Measurements from ENCODE around the gene SCFD2. TPM values are rescaled to one million over a fixed set of nuclear protein-coding genes. Genes with fewer than 3 reads are reported as not detected.

Gene SCFD2
- polyA plus RNA-seq, 1 donor from 2014 or later, result 5.0 TPM

- H4K20me1 ChIP-seq (ENCODE audit: insufficient read depth), result no peaks in the 10 kb centered on the region
- H3K27me3 ChIP-seq (ENCODE audit: insufficient read depth, low read depth, low read length), result no peaks in the 10 kb centered on the region
- no peak overlapping the region for H2AFZ ChIP-seq (ENCODE audit: low read depth, low read length)
- no peak overlapping the region for H3K27ac ChIP-seq (ENCODE audit: low read length)
- H3K79me2 ChIP-seq (replicated peaks; ENCODE audit: insufficient read depth, low read length), result no peaks in the 10 kb centered on the region
- no peaks in the 10 kb centered on the region for H3F3A ChIP-seq (ENCODE audit: insufficient read depth, low read length, poor library complexity, severe bottlenecking)
- no peaks in the 10 kb centered on the region for H3K36me3 ChIP-seq (ENCODE audit: insufficient read depth, low read length)
- no peaks in the 10 kb centered on the region for H3K9me2 ChIP-seq (ENCODE audit: insufficient read depth, low read length)
- no peak overlapping the region for H3K9ac ChIP-seq (ENCODE audit: low read length)
- TF ChIP-seq RAD21 (conservative IDR thresholded peaks at IDR 0.05) (no peak), MXI1 (conservative IDR thresholded peaks at IDR 0.05; ENCODE audit: poor library complexity, severe bottlenecking) (no peak), TAF1 (IDR thresholded peaks at IDR 0.05; ENCODE audit: low read depth) (no peak), SMC3 (conservative IDR thresholded peaks at IDR 0.05; ENCODE audit: poor library complexity) (no peak), POLR2AphosphoS5 (IDR thresholded peaks at IDR 0.05) (no peak), EP300 (conservative IDR thresholded peaks at IDR 0.05; ENCODE audit: poor library complexity, severe bottlenecking) (no peak), EZH2 (IDR thresholded peaks at IDR 0.05; ENCODE audit: borderline replicate concordance, insufficient read depth, low read length, poor library complexity, severe bottlenecking) (no peak)
- TF ChIP-seq, protein P1, sequence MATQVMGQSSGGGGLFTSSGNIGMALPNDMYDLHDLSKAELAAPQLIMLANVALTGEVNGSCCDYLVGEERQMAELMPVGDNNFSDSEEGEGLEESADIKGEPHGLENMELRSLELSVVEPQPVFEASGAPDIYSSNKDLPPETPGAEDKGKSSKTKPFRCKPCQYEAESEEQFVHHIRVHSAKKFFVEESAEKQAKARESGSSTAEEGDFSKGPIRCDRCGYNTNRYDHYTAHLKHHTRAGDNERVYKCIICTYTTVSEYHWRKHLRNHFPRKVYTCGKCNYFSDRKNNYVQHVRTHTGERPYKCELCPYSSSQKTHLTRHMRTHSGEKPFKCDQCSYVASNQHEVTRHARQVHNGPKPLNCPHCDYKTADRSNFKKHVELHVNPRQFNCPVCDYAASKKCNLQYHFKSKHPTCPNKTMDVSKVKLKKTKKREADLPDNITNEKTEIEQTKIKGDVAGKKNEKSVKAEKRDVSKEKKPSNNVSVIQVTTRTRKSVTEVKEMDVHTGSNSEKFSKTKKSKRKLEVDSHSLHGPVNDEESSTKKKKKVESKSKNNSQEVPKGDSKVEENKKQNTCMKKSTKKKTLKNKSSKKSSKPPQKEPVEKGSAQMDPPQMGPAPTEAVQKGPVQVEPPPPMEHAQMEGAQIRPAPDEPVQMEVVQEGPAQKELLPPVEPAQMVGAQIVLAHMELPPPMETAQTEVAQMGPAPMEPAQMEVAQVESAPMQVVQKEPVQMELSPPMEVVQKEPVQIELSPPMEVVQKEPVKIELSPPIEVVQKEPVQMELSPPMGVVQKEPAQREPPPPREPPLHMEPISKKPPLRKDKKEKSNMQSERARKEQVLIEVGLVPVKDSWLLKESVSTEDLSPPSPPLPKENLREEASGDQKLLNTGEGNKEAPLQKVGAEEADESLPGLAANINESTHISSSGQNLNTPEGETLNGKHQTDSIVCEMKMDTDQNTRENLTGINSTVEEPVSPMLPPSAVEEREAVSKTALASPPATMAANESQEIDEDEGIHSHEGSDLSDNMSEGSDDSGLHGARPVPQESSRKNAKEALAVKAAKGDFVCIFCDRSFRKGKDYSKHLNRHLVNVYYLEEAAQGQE (IDR thresholded peaks at IDR 0.05; ENCODE audit: borderline replicate concordance), result no peak
- TF ChIP-seq, protein P2, sequence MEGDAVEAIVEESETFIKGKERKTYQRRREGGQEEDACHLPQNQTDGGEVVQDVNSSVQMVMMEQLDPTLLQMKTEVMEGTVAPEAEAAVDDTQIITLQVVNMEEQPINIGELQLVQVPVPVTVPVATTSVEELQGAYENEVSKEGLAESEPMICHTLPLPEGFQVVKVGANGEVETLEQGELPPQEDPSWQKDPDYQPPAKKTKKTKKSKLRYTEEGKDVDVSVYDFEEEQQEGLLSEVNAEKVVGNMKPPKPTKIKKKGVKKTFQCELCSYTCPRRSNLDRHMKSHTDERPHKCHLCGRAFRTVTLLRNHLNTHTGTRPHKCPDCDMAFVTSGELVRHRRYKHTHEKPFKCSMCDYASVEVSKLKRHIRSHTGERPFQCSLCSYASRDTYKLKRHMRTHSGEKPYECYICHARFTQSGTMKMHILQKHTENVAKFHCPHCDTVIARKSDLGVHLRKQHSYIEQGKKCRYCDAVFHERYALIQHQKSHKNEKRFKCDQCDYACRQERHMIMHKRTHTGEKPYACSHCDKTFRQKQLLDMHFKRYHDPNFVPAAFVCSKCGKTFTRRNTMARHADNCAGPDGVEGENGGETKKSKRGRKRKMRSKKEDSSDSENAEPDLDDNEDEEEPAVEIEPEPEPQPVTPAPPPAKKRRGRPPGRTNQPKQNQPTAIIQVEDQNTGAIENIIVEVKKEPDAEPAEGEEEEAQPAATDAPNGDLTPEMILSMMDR (IDR thresholded peaks at IDR 0.05; ENCODE audit: poor library complexity, severe bottlenecking), result no peak
- H3K4me3 ChIP-seq (ENCODE audit: low read length), result no peak overlapping the region
- H3K9me3 ChIP-seq (ENCODE audit: low read length), result no peaks in the 10 kb centered on the region
- H3K4me2 ChIP-seq (ENCODE audit: low read length), result no peak overlapping the region
Observed at GRCh38 chr4:52933738-52934137, 432.1 kb downstream of the SCFD2 start.

- no peaks in the 10 kb centered on the region for H4K20me1 ChIP-seq (ENCODE audit: insufficient read depth)
- no peaks in the 10 kb centered on the region for H3K27me3 ChIP-seq (ENCODE audit: insufficient read depth, low read depth, low read length)
- no peak for TF ChIP-seq EP300 (conservative IDR thresholded peaks at IDR 0.05; ENCODE audit: poor library complexity, severe bottlenecking)
- no peak for TF ChIP-seq MXI1 (conservative IDR thresholded peaks at IDR 0.05; ENCODE audit: poor library complexity, severe bottlenecking)
- TF ChIP-seq RAD21 (conservative IDR thresholded peaks at IDR 0.05), result no peak
- no peak for TF ChIP-seq SMC3 (conservative IDR thresholded peaks at IDR 0.05; ENCODE audit: poor library complexity)
- TF ChIP-seq, protein P2 (IDR thresholded peaks at IDR 0.05; ENCODE audit: poor library complexity, severe bottlenecking), result no peak
- TF ChIP-seq, protein P1 (IDR thresholded peaks at IDR 0.05; ENCODE audit: borderline replicate concordance), result no peak
- TF ChIP-seq POLR2AphosphoS5 (IDR thresholded peaks at IDR 0.05), result no peak
- no peak for TF ChIP-seq TAF1 (IDR thresholded peaks at IDR 0.05; ENCODE audit: low read depth)
- no peak for TF ChIP-seq EZH2 (IDR thresholded peaks at IDR 0.05; ENCODE audit: borderline replicate concordance, insufficient read depth, low read length, poor library complexity, severe bottlenecking)
- H3K4me3 ChIP-seq (ENCODE audit: low read length), result no peak overlapping the region
- H3K4me2 ChIP-seq (ENCODE audit: low read length), result no peak overlapping the region
- H3K9ac ChIP-seq (ENCODE audit: low read length), result no peak overlapping the region
- H3F3A ChIP-seq (ENCODE audit: insufficient read depth, low read length, poor library complexity, severe bottlenecking), result no peaks in the 10 kb centered on the region
- H2AFZ ChIP-seq (ENCODE audit: low read depth, low read length), result no peak overlapping the region
- no peaks in the 10 kb centered on the region for H3K79me2 ChIP-seq (replicated peaks; ENCODE audit: insufficient read depth, low read length)
- no peaks in the 10 kb centered on the region for H3K9me2 ChIP-seq (ENCODE audit: insufficient read depth, low read length)
- no peak overlapping the region for H3K27ac ChIP-seq (ENCODE audit: low read length)
- no peaks in the 10 kb centered on the region for H3K9me3 ChIP-seq (ENCODE audit: low read length)
- no peaks in the 10 kb centered on the region for H3K36me3 ChIP-seq (ENCODE audit: insufficient read depth, low read length)
Observed at GRCh38 chr4:52932591-52933470, 433.0 kb downstream of the SCFD2 start.
